ENCODE measurements around the gene DCXR.
A peak's percentile ranks its signal among the peaks of the same experiment; 100 is the strongest.

DCXR gene

DNA sequence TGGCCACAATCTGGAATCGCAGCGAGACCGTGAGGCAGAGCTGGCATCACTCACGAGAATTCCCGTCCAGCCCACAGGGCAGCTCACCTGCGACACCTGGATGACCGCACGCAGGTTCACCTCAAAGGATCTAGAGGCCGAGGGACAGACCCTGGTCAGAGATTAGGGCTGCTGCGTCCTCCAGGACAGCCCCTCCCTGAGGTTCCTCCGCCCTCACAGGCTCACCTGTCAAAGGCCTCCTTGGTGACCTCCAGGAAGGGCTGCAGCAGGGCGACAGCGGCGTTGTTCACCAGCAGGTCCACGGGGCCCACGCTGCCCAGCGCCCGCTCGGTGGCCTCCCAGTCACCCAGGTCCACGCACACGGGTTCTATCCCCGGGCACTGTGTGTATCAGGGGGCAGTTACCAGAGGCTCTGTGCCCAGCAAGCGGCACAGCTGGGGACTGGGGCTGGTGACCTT lies 834 bp downstream of the DCXR start:
- 63 to 64% methylated on average over 23 of the region's 23 CpGs for WGBS, 2 experiments
- Histone ChIP-seq H3K27me3 (ENCODE audit: control insufficient read depth, insufficient read depth, low read length, poor library complexity, severe bottlenecking) (peaks cover 7% of the 10 kb centered on the region), H3K36me3 (ENCODE audit: control insufficient read depth, insufficient read depth, low read length) (no peaks in the 10 kb centered on the region), H3K4me1 (ENCODE audit: control insufficient read depth, insufficient read depth, low read length) (peaks cover 7% of the 10 kb centered on the region), H3K9me3 (ENCODE audit: control insufficient read depth, low read length) (no peaks in the 10 kb centered on the region), H3K27ac (ENCODE audit: insufficient read depth, low read depth, low read length, poor library complexity, severe bottlenecking) (no peak overlapping the region), H3K4me3 (ENCODE audit: insufficient read depth, low read depth, low read length) (peak overlapping the region; percentile 68)

GRCh38 chr17:82035956-82036633 lies 1.4 kb downstream of the DCXR start:
- Histone ChIP-seq H3K36me3 (ENCODE audit: control insufficient read depth, insufficient read depth, low read length) (no peaks in the 10 kb centered on the region), H3K27me3 (ENCODE audit: control insufficient read depth, insufficient read depth, low read length, poor library complexity, severe bottlenecking) (peaks cover 7% of the 10 kb centered on the region), H3K4me3 (ENCODE audit: insufficient read depth, low read depth, low read length) (peak overlapping the region; percentile 68), H3K9me3 (ENCODE audit: control insufficient read depth, low read length) (no peaks in the 10 kb centered on the region), H3K27ac (ENCODE audit: insufficient read depth, low read depth, low read length, poor library complexity, severe bottlenecking) (no peak overlapping the region), H3K4me1 (ENCODE audit: control insufficient read depth, insufficient read depth, low read length) (peaks cover 7% of the 10 kb centered on the region)
- WGBS, 2 experiments: 93% methylated on average over 20 of the region's 20 CpGs

DNA sequence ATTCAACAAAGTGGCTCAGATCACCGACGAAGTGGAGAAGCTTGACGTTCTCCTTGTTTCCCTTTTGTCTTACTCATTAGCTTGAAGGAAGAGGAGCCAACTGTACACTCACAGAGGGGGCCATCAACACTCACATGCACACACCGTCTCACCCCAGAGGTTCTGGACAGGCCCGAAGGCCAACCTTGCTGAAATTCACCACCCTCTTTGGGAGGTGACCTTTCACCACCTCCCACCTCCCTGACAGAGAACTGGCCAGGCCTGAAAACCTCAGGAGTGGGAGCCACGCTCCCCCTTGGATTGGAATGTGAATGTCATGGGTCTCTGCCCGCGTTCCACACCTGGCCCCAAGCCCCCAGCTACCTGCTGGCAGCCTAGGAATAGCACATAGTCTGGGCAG lies 2.0 kb downstream of the DCXR start:
- no peak overlapping the region for H3K4me3 ChIP-seq (ENCODE audit: insufficient read depth, low read depth, low read length)
- peaks cover 7% of the 10 kb centered on the region for H3K4me1 ChIP-seq (ENCODE audit: control insufficient read depth, insufficient read depth, low read length)
- H3K27me3 ChIP-seq (ENCODE audit: control insufficient read depth, insufficient read depth, low read length, poor library complexity, severe bottlenecking): peaks cover 7% of the 10 kb centered on the region
- 93 to 98% methylated on average over 8 of the region's 8 CpGs for WGBS, 2 experiments
- H3K9me3 ChIP-seq (ENCODE audit: control insufficient read depth, low read length): no peaks in the 10 kb centered on the region
- H3K36me3 ChIP-seq (ENCODE audit: control insufficient read depth, insufficient read depth, low read length): no peaks in the 10 kb centered on the region
- no peak overlapping the region for H3K27ac ChIP-seq (ENCODE audit: insufficient read depth, low read depth, low read length, poor library complexity, severe bottlenecking)

- Histone ChIP-seq H3K27ac (ENCODE audit: insufficient read depth, low read depth, low read length, poor library complexity, severe bottlenecking) (no peak overlapping the region), H3K4me3 (ENCODE audit: insufficient read depth, low read depth, low read length) (no peak overlapping the region), H3K27me3 (ENCODE audit: control insufficient read depth, insufficient read depth, low read length, poor library complexity, severe bottlenecking) (peaks cover 7% of the 10 kb centered on the region), H3K4me1 (ENCODE audit: control insufficient read depth, insufficient read depth, low read length) (peaks cover 7% of the 10 kb centered on the region), H3K36me3 (ENCODE audit: control insufficient read depth, insufficient read depth, low read length) (no peaks in the 10 kb centered on the region), H3K9me3 (ENCODE audit: control insufficient read depth, low read length) (no peaks in the 10 kb centered on the region)
- WGBS, 2 experiments: 79% methylated on average over 23 of the region's 23 CpGs
Observed at GRCh38 chr17:82034371-82035011, 3.0 kb downstream of the DCXR start.

DNA sequence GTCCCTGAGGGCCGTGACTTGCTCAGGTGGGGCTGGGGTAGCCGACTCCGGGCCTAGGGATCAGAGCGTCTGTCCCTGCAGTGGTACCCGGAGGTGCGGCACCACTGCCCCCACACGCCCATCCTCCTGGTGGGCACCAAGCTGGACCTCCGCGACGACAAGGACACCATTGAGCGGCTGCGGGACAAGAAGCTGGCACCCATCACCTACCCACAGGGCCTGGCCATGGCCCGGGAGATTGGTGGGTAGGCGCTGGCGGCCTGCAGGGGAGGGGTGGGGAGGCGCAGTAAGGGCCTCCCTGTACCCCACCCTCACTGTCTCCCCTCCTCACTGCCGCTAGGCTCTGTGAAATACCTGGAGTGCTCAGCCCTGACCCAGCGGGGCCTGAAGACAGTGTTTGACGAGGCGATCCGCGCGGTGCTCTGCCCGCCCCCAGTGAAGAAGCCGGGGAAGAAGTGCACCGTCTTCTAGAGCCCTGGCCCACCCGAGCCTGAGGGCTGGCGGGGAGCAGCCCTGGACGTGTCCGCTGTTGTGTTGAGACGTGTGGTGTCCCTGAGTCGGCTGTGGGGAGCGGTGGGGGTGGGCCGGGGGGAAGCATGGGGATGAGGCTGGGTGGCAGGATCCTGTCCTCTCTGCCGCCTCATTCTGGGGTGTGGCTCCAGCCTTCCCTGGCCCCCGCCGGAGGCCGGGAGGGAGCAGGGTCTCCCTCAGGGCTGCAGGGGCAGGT lies 4.0 kb downstream of the DCXR start:
- H3K27ac ChIP-seq (ENCODE audit: insufficient read depth, low read depth, low read length, poor library complexity, severe bottlenecking): no peak overlapping the region
- H3K4me3 ChIP-seq (ENCODE audit: insufficient read depth, low read depth, low read length): no peak overlapping the region
- no peaks in the 10 kb centered on the region for H3K9me3 ChIP-seq (ENCODE audit: control insufficient read depth, low read length)
- H3K36me3 ChIP-seq (ENCODE audit: control insufficient read depth, insufficient read depth, low read length): no peaks in the 10 kb centered on the region
- whole genome bisulfite sequencing, 2 experiments: 94 to 95% methylated on average over 38 of the region's 38 CpGs
- H3K27me3 ChIP-seq (ENCODE audit: control insufficient read depth, insufficient read depth, low read length, poor library complexity, severe bottlenecking): peaks cover 7% of the 10 kb centered on the region
- H3K4me1 ChIP-seq (ENCODE audit: control insufficient read depth, insufficient read depth, low read length): peaks cover 7% of the 10 kb centered on the region

- Histone ChIP-seq H3K27ac (ENCODE audit: insufficient read depth, low read depth, low read length, poor library complexity, severe bottlenecking) (no peak overlapping the region), H3K4me3 (ENCODE audit: insufficient read depth, low read depth, low read length) (peak overlapping the region; percentile 51), H3K9me3 (ENCODE audit: control insufficient read depth, low read length) (no peaks in the 10 kb centered on the region), H3K4me1 (ENCODE audit: control insufficient read depth, insufficient read depth, low read length) (peaks cover 7% of the 10 kb centered on the region), H3K36me3 (ENCODE audit: control insufficient read depth, insufficient read depth, low read length) (no peaks in the 10 kb centered on the region), H3K27me3 (ENCODE audit: control insufficient read depth, insufficient read depth, low read length, poor library complexity, severe bottlenecking) (peaks cover 7% of the 10 kb centered on the region)
- 7 to 8% methylated on average over 59 of the region's 59 CpGs for WGBS, 2 experiments
Observed at GRCh38 chr17:82031885-82032627, 5.4 kb downstream of the DCXR start.

DNA sequence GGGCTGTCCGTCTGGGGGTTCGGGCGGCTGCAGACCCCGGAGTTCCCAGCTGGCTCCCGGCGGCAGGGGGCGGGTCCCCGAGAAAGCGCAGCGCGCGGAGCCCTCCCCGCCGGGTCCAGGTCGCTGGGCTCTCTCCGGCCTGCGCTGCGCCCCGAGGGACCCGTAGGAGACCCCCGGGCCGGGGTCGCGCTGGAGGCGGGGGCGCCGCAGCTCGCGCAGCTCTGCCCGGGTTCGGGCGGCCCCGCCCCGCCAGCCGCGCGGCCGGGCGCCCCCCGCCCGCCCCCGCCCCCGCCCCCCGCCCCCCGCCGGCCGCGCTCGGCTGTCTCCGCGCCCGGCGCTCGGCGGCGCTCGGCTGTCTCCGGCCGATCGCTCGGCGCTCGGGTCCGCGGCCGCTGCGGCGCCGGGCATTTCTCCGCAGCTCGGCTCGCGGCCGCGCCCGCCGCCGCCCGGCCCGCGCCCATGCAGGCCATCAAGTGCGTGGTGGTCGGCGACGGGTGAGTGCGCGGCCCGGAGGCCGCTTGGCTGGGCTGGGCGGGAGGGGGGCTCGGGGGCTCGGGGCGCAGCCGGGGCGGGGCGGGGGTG lies 6.1 kb downstream of the DCXR start, which contains the start of gene RAC3:
Gene RAC3 (plus strand): TSS at position 376 of the 582 bp plus-strand sequence. CDS start 84 bp downstream, at position 460.
- Histone ChIP-seq H3K4me1 (ENCODE audit: control insufficient read depth, insufficient read depth, low read length) (peaks cover 7% of the 10 kb centered on the region), H3K9me3 (ENCODE audit: control insufficient read depth, low read length) (no peaks in the 10 kb centered on the region), H3K27ac (ENCODE audit: insufficient read depth, low read depth, low read length, poor library complexity, severe bottlenecking) (peak within 1 kb of the TSS; percentile 36), H3K27me3 (ENCODE audit: control insufficient read depth, insufficient read depth, low read length, poor library complexity, severe bottlenecking) (peaks cover 2% of the 10 kb centered on the region), H3K4me3 (ENCODE audit: insufficient read depth, low read depth, low read length) (peak within 1 kb of the TSS; percentile 51), H3K36me3 (ENCODE audit: control insufficient read depth, insufficient read depth, low read length) (no peaks in the 10 kb centered on the region)
- 0% methylated on average over 96 of the region's 96 CpGs for WGBS, 2 experiments

- peak overlapping the region; percentile 36 for H3K27ac ChIP-seq (ENCODE audit: insufficient read depth, low read depth, low read length, poor library complexity, severe bottlenecking)
- H3K4me3 ChIP-seq (ENCODE audit: insufficient read depth, low read depth, low read length): peak overlapping the region; percentile 51
Observed at GRCh38 chr17:82030470-82031302, 6.8 kb downstream of the DCXR start.

DNA sequence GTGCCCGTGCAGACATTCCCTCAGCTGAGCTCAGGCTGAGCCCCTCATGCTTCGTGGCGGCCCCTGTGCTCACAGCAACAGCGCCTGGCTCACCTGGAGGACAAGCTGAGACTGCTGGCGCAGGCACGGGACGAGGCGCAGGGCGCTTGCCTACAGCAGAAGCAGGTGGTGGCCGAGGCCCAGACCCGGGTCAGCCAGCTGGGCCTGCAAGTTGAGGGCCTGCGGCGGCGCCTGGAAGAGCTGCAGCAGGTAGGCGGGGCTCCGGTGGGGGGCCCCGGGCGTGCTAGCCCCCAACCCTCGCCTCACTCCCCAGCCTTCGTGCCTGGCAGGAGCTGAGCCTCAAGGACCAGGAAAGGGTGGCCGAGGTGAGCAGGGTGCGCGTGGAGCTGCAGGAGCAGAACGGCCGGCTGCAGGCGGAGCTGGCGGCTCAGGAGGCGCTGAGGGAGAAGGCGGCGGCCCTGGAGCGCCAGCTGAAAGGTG lies 7.5 kb downstream of the DCXR start:
- Histone ChIP-seq H3K4me3 (ENCODE audit: insufficient read depth, low read depth, low read length) (no peak overlapping the region), H3K27ac (ENCODE audit: insufficient read depth, low read depth, low read length, poor library complexity, severe bottlenecking) (no peak overlapping the region)
- 72% methylated on average over 31 of the region's 31 CpGs for WGBS, 2 experiments

More at GRCh38 chr17:82030470-82031302, 6.8 kb downstream of the DCXR start:
- Histone ChIP-seq H3K36me3 (ENCODE audit: control insufficient read depth, insufficient read depth, low read length) (no peaks in the 10 kb centered on the region), H3K9me3 (ENCODE audit: control insufficient read depth, low read length) (no peaks in the 10 kb centered on the region), H3K4me1 (ENCODE audit: control insufficient read depth, insufficient read depth, low read length) (peaks cover 7% of the 10 kb centered on the region), H3K27me3 (ENCODE audit: control insufficient read depth, insufficient read depth, low read length, poor library complexity, severe bottlenecking) (no peaks in the 10 kb centered on the region)
- 1 to 2% methylated on average over 94 of the region's 94 CpGs for WGBS, 2 experiments

More for the DNA sequence above, 7.5 kb downstream of the DCXR start:
- H3K4me1 ChIP-seq (ENCODE audit: control insufficient read depth, insufficient read depth, low read length): peaks cover 7% of the 10 kb centered on the region
- no peaks in the 10 kb centered on the region for H3K9me3 ChIP-seq (ENCODE audit: control insufficient read depth, low read length)
- no peaks in the 10 kb centered on the region for H3K27me3 ChIP-seq (ENCODE audit: control insufficient read depth, insufficient read depth, low read length, poor library complexity, severe bottlenecking)
- H3K36me3 ChIP-seq (ENCODE audit: control insufficient read depth, insufficient read depth, low read length): no peaks in the 10 kb centered on the region

Measured in ectodermal cell (in vitro differentiated cells).